SU-DHL-6 (cell line): ENCODE measurements around the gene CCDC30.

ENCODE experiments used
- H2AFZ ChIP-seq: fragments of 200-600 bp; sonication (generic); 2 replicates; pipeline ENCODE4 v1.6.1; 2014; ENCODE audit warnings: low read depth, mild to moderate bottlenecking, moderate library complexity, mixed read lengths, antibody characterized with exemption, low read length; ENCODE audit not compliant: severe bottlenecking
- H3F3A ChIP-seq: fragments of 200-600 bp; shearing (Covaris generic); 2 replicates; pipeline ENCODE4 v1.6.0; 2016; ENCODE audit warnings: antibody characterized with exemption, mild to moderate bottlenecking; ENCODE audit not compliant: insufficient read depth
- H3K27ac ChIP-seq: fragments of 200-600 bp; sonication (generic); 2 replicates; pipeline ENCODE4 v1.5.1; 2016; ENCODE audit warnings: low read depth, mild to moderate bottlenecking, low read length, moderate library complexity, mixed read lengths
- H3K27me3 ChIP-seq: fragments of 200-600 bp; sonication (generic), shearing (Covaris generic); 2 replicates; pipeline ENCODE4 v1.6.0; 2014; ENCODE audit warnings: mild to moderate bottlenecking, low read length
- H3K36me3 ChIP-seq: fragments of 200-600 bp; sonication (generic); 2 replicates; pipeline ENCODE4 v1.6.1; 2014; ENCODE audit warnings: mild to moderate bottlenecking, low read length, mixed read lengths
- H3K4me2 ChIP-seq: fragments of 300-600, 200-600 bp; shearing (Covaris generic), sonication (generic); 2 replicates; pipeline ENCODE4 v1.6.0; 2014; ENCODE audit warnings: low read length, low read depth, mild to moderate bottlenecking; ENCODE audit not compliant: poor library complexity, severe bottlenecking
- H3K4me3 ChIP-seq: fragments of 200-600 bp; sonication (generic); 2 replicates; pipeline ENCODE4 v1.5.1; 2014; ENCODE audit warnings: antibody characterized with exemption, low read length, mild to moderate bottlenecking, mixed read lengths; ENCODE audit not compliant: insufficient read depth, poor library complexity, severe bottlenecking
- H3K79me2 ChIP-seq: fragments of 200-600 bp; sonication (generic); 2 replicates; pipeline ENCODE4 v1.6.1; 2014; ENCODE audit warnings: mild to moderate bottlenecking, low read length, moderate library complexity; ENCODE audit not compliant: insufficient read depth
- H3K9ac ChIP-seq: fragments of 200-600 bp; sonication (generic); 2 replicates; pipeline ENCODE4 v1.7.0; 2014; ENCODE audit warnings: mild to moderate bottlenecking, low read length
- H3K9me2 ChIP-seq: fragments of 200-600 bp; sonication (generic); replicated peaks from 2 replicates; pipeline ENCODE4 v1.6.1; 2014; ENCODE audit warnings: low read length; ENCODE audit not compliant: insufficient read depth
- H3K9me3 ChIP-seq: fragments of 200-600 bp; sonication (generic); 2 replicates; pipeline ENCODE4 v1.6.1; 2014; ENCODE audit warnings: low read length, mixed read lengths; ENCODE audit not compliant: insufficient read depth
- H4K20me1 ChIP-seq: fragments of 200-600 bp; sonication (generic); 2 replicates; pipeline ENCODE4 v1.6.1; 2014; ENCODE audit warnings: low read depth, mild to moderate bottlenecking, antibody characterized with exemption, low read length, moderate library complexity, mixed read lengths
- CTCF ChIP-seq: fragments of 200-600 bp; sonication (generic); IDR thresholded peaks from one replicate; pipeline ENCODE4 v1.5.1; 2017; ENCODE audit warnings: antibody characterized with exemption, mild to moderate bottlenecking, low read length, moderate library complexity; ENCODE audit not compliant: insufficient read depth, poor library complexity, severe bottlenecking
- EZH2phosphoT487 ChIP-seq: fragments of 200-600 bp; sonication (generic), shearing (Covaris generic); conservative IDR thresholded peaks from 2 replicates; pipeline ENCODE4 v1.6.1; 2018; ENCODE audit warnings: mild to moderate bottlenecking, antibody characterized with exemption, low read length, moderate library complexity, mixed read lengths

The CCDC30 gene

GRCh38 chr1:42686418-42686817 is 223.3 kb downstream of the CCDC30 start:
- Histone ChIP-seq H3K4me3 (peak overlapping the region; percentile 85), H3K27ac (no peak overlapping the region), H3K4me2 (peak overlapping the region; percentile 89), H3K9ac (peak overlapping the region; percentile 94), H3K9me2 (no peaks in the 10 kb centered on the region), H3K9me3 (no peaks in the 10 kb centered on the region), H2AFZ (no peak overlapping the region), H4K20me1 (peaks cover 78% of the 10 kb centered on the region), H3K27me3 (no peaks in the 10 kb centered on the region), H3F3A (peaks cover 25% of the 10 kb centered on the region; the same call in 1 of the 2 replicates), H3K36me3 (peaks cover 57% of the 10 kb centered on the region), H3K79me2 (peaks cover 91% of the 10 kb centered on the region)
- TF ChIP-seq CTCF, result no peak
- no peak for TF ChIP-seq EZH2phosphoT487

GRCh38 chr1:42689912-42690311 is 226.8 kb downstream of the CCDC30 start:
- no peak for TF ChIP-seq CTCF
- H3K9ac ChIP-seq, result no peak overlapping the region
- H3K79me2 ChIP-seq, result peaks cover 100% of the 10 kb centered on the region
- no peaks in the 10 kb centered on the region for H3K9me2 ChIP-seq
- H2AFZ ChIP-seq, result no peak overlapping the region
- no peak overlapping the region for H3K4me3 ChIP-seq
- peaks cover 62% of the 10 kb centered on the region for H3K36me3 ChIP-seq
- H3K27me3 ChIP-seq, result no peaks in the 10 kb centered on the region
- H3K27ac ChIP-seq, result no peak overlapping the region
- peaks cover 97% of the 10 kb centered on the region for H4K20me1 ChIP-seq
- peak overlapping the region; percentile 89 for H3K4me2 ChIP-seq
- no peaks in the 10 kb centered on the region for H3K9me3 ChIP-seq
- H3F3A ChIP-seq, result peaks cover 36% of the 10 kb centered on the region; the same call in 1 of the 2 replicates

- H3K9me2 ChIP-seq, result no peaks in the 10 kb centered on the region
- no peak for TF ChIP-seq EZH2phosphoT487
- TF ChIP-seq CTCF, result no peak
- no peak overlapping the region for H3K27ac ChIP-seq
- H3K9me3 ChIP-seq, result no peaks in the 10 kb centered on the region
- peaks cover 97% of the 10 kb centered on the region for H4K20me1 ChIP-seq
- peak overlapping the region; percentile 89 for H3K4me2 ChIP-seq
- no peak overlapping the region for H2AFZ ChIP-seq
- no peak overlapping the region for H3K9ac ChIP-seq
- H3K4me3 ChIP-seq, result no peak overlapping the region
- H3K27me3 ChIP-seq, result no peaks in the 10 kb centered on the region
- peaks cover 61% of the 10 kb centered on the region for H3K36me3 ChIP-seq
- H3F3A ChIP-seq, result peaks cover 36% of the 10 kb centered on the region; the same call in 1 of the 2 replicates
- H3K79me2 ChIP-seq, result peaks cover 100% of the 10 kb centered on the region
Measured at GRCh38 chr1:42690477-42691156, 227.5 kb downstream of the CCDC30 start.
